HepG2 (cell line): ENCODE results near the gene NEU1. TPM values are rescaled to one million over a fixed set of nuclear protein-coding genes. Genes with fewer than 3 reads are reported as not detected.
A peak's percentile ranks its signal among the peaks of the same experiment; 100 is the strongest.

Experiments
- BORCS8-MEF2B ChIP-seq: sonication (generic); formaldehyde crosslinking; IDR thresholded peaks from 2 replicates; pipeline ENCODE4 v1.8.0; 2022; ENCODE audit warnings: mild to moderate bottlenecking, missing genetic modification reagents
- KDM3A ChIP-seq: IDR thresholded peaks from 2 replicates; pipeline ENCODE4 v1.6.1; 2018; ENCODE audit warnings: low read depth, missing compliant biosample characterization
- MAFF ChIP-seq: IDR thresholded peaks from 2 replicates; pipeline ENCODE4 v1.6.1; 2011; ENCODE audit warnings: low read depth, low read length, improper control_type of control experiment
- MYC ChIP-seq: sonication (generic); formaldehyde crosslinking; IDR thresholded peaks from 2 replicates; pipeline ENCODE4 v1.9.0; 2021; ENCODE audit warnings: missing genetic modification reagents, borderline replicate concordance
- PCBP1 ChIP-seq: fragments of 200-400 bp; formaldehyde crosslinking; IDR thresholded peaks from 2 replicates; pipeline ENCODE4 v1.6.1; 2017; ENCODE audit warnings: mild to moderate bottlenecking, low read depth, low read length, borderline replicate concordance
- PHF8 ChIP-seq: sonication (generic); formaldehyde crosslinking; IDR thresholded peaks from 2 replicates; pipeline ENCODE4 v1.5.0; 2020; ENCODE audit warnings: missing genetic modification reagents
- PPARG ChIP-seq: conservative IDR thresholded peaks from 2 replicates; pipeline ENCODE4 v1.6.1; 2016; ENCODE audit warnings: missing biosample characterization, missing genetic modification reagents
- RELA ChIP-seq: sonication (generic); formaldehyde crosslinking; IDR thresholded peaks from 2 replicates; pipeline ENCODE4 v1.4.0; 2020; ENCODE audit warnings: missing genetic modification reagents
- RXRB ChIP-seq: IDR thresholded peaks from 2 replicates; pipeline ENCODE4 v1.6.1; 2016; ENCODE audit warnings: borderline replicate concordance, missing genetic modification reagents, missing compliant biosample characterization
- SIN3B ChIP-seq: fragments of 150-350 bp; IDR thresholded peaks from 2 replicates; pipeline ENCODE4 v1.6.1; 2014; ENCODE audit warnings: low read length
- SMAD9 ChIP-seq: sonication (generic); formaldehyde crosslinking; IDR thresholded peaks from 2 replicates; pipeline ENCODE4 v1.5.1; 2020; ENCODE audit warnings: mild to moderate bottlenecking, missing genetic modification reagents
- ZNF317 ChIP-seq: sonication (generic); formaldehyde crosslinking; IDR thresholded peaks from 2 replicates; pipeline ENCODE4 v1.5.0; 2020; ENCODE audit warnings: mild to moderate bottlenecking, missing genetic modification reagents
- ZNF644 ChIP-seq: IDR thresholded peaks from 2 replicates; pipeline ENCODE4 v1.6.1; 2016; ENCODE audit warnings: low read depth
- ZNF713 ChIP-seq: sonication (generic); formaldehyde crosslinking; IDR thresholded peaks from 2 replicates; pipeline ENCODE4 v1.4.0; 2020; ENCODE audit warnings: mild to moderate bottlenecking, missing genetic modification reagents
- ZNF720 ChIP-seq: sonication (generic); formaldehyde crosslinking; IDR thresholded peaks from 2 replicates; pipeline ENCODE4 v1.4.0; 2020; ENCODE audit warnings: missing genetic modification reagents
- ZNF766 ChIP-seq: sonication (generic); formaldehyde crosslinking; IDR thresholded peaks from 2 replicates; pipeline ENCODE4 v1.5.0; 2020; ENCODE audit warnings: missing genetic modification reagents, borderline replicate concordance
- ZNF788 ChIP-seq: sonication (generic); formaldehyde crosslinking; IDR thresholded peaks from 2 replicates; pipeline ENCODE4 v1.5.0; 2020; ENCODE audit warnings: mild to moderate bottlenecking, missing genetic modification reagents, borderline replicate concordance
- polyA plus RNA-seq, 8 experiments: library from polyadenylated mRNA; depleted of rRNA in 3 of 8; stranded (reverse) in 7 of 8; unstranded in 1 of 8; fragments of >200 nt; fragmentation: Illumina TruSeq in 4 of 8; extraction: Trizol in 4 of 8; gene quantifications; 2 replicates each; pipeline versions ENCODE4 v1.2.1 to v1.2.3, GENCODE V29; 2011 to 2016; ENCODE audit warnings: low read depth in 4 of 8, missing spikeins in 1 of 8, mixed read lengths in 1 of 8; ENCODE audit not compliant: insufficient read depth in 1 of 8
- total RNA-seq, 5 experiments: library from RNA; depleted of rRNA; stranded (reverse); fragments of >200 nt; fragmentation: Illumina TruSeq; extraction: Trizol; gene quantifications; 2 replicates each; pipeline ENCODE4 v1.2.3, GENCODE V29; 2016; ENCODE audit warnings: low read depth in 1 of 5
- TF ChIP-seq, protein P1 (sequence below): sonication (generic); formaldehyde crosslinking; IDR thresholded peaks from 2 replicates; pipeline ENCODE4 v1.5.1; 2020; ENCODE audit warnings: missing genetic modification reagents, mild to moderate bottlenecking, borderline replicate concordance
- TF ChIP-seq, protein P2 (sequence below): sonication (generic); formaldehyde crosslinking; IDR thresholded peaks from 2 replicates; pipeline ENCODE4 v1.4.0; 2020; ENCODE audit warnings: missing genetic modification reagents, mild to moderate bottlenecking, borderline replicate concordance
- TF ChIP-seq, protein P3 (sequence below): sonication (generic); formaldehyde crosslinking; IDR thresholded peaks from 2 replicates; pipeline ENCODE4 v1.4.0; 2020; ENCODE audit warnings: mild to moderate bottlenecking, missing genetic modification reagents
- TF ChIP-seq, protein P4 (sequence below): IDR thresholded peaks from 2 replicates; pipeline ENCODE4 v1.6.1; 2016; ENCODE audit warnings: mild to moderate bottlenecking, missing biosample characterization, missing genetic modification reagents
- TF ChIP-seq, protein P5 (sequence below): sonication (generic); formaldehyde crosslinking; IDR thresholded peaks from 2 replicates; pipeline ENCODE4 v1.4.0; 2020; ENCODE audit warnings: missing genetic modification reagents
- TF ChIP-seq, protein P6 (sequence below): sonication (generic); formaldehyde crosslinking; IDR thresholded peaks from 2 replicates; pipeline ENCODE4 v1.5.0; 2020; ENCODE audit warnings: mild to moderate bottlenecking, missing genetic modification reagents
- TF ChIP-seq, protein P7 (sequence below): sonication (generic); formaldehyde crosslinking; IDR thresholded peaks from 2 replicates; pipeline ENCODE4 v1.8.1; 2023; ENCODE audit warnings: missing genetic modification reagents, mild to moderate bottlenecking, borderline replicate concordance

NEU1 gene
- total and polyA plus RNA-seq, 2 of the 13 experiments (the other 11 are each of a cell fraction or from before 2014, with no cell fraction given): 215 to 297 TPM

DNA sequence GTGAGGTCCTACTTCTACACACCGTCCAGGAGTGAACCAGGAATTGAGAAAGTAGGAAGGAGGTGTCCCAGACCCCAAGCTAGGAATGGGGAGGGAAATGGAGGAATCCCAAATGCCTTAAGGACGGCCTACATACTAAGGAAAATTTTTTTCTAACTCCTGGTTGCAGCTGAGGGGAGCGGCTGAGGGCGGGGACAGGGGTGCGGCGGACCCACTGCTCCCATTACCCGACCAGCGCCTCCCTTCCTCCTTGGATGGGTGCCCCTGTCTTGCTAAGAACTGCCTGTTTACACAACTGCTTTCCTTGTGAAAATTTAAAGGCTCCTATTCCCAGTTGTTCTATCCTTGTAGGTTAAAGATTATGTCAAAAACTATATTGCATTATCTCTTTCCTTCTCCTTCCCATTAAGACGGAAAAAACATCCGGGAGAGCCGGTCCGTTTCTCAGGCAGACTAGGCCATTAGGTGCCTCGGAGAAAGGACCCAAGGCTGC lies 35.8 kb downstream of the NEU1 start (continued):
- no peak for TF ChIP-seq BORCS8-MEF2B
- no peak for TF ChIP-seq RXRB (CRISPR knock-in tag)
- TF ChIP-seq, protein P1, sequence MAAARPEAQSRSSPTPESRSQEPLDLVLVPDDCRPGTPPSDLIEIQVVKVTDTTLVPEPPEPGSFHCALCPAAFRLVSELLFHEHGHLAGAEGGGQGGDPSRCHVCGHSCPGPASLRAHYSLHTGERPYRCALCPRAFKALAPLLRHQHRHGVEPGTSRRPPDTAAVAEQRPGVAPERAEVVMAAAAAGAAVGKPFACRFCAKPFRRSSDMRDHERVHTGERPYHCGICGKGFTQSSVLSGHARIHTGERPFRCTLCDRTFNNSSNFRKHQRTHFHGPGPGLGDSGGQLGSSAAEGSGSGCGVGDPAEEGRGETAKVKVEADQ (CRISPR knock-in tag): no peak
- TF ChIP-seq, protein P2, sequence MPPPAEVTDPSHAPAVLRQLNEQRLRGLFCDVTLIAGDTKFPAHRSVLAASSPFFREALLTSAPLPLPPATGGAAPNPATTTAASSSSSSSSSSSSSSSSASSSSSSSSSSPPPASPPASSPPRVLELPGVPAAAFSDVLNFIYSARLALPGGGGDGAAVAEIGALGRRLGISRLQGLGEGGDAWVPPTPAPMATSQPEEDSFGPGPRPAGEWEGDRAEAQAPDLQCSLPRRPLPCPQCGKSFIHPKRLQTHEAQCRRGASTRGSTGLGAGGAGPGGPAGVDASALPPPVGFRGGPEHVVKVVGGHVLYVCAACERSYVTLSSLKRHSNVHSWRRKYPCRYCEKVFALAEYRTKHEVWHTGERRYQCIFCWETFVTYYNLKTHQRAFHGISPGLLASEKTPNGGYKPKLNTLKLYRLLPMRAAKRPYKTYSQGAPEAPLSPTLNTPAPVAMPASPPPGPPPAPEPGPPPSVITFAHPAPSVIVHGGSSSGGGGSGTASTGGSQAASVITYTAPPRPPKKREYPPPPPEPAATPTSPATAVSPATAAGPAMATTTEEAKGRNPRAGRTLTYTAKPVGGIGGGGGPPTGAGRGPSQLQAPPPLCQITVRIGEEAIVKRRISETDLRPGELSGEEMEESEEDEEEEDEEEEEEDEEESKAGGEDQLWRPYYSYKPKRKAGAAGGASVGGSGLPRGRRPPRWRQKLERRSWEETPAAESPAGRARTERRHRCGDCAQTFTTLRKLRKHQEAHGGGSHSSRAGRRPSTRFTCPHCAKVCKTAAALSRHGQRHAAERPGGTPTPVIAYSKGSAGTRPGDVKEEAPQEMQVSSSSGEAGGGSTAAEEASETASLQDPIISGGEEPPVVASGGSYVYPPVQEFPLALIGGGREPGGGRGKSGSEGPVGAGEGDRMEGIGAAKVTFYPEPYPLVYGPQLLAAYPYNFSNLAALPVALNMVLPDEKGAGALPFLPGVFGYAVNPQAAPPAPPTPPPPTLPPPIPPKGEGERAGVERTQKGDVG (CRISPR knock-in tag): no peak
- 0 out of 2 replicates have a peak, but pooled peaks have one; percentile 10 for TF ChIP-seq KDM3A (CRISPR knock-in tag)
- TF ChIP-seq ZNF713 (CRISPR knock-in tag): no peak
- TF ChIP-seq, protein P3, sequence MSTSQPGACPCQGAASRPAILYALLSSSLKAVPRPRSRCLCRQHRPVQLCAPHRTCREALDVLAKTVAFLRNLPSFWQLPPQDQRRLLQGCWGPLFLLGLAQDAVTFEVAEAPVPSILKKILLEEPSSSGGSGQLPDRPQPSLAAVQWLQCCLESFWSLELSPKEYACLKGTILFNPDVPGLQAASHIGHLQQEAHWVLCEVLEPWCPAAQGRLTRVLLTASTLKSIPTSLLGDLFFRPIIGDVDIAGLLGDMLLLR (CRISPR knock-in tag): no peak
- TF ChIP-seq PPARG (CRISPR knock-in tag): no peak
- TF ChIP-seq MYC (CRISPR knock-in tag): no peak
- 0 out of 2 replicates have a peak, but pooled peaks have one; percentile 39 for TF ChIP-seq ZNF766 (CRISPR knock-in tag)
- TF ChIP-seq ZNF788 (CRISPR knock-in tag): no peak
- no peak for TF ChIP-seq ZNF720 (CRISPR knock-in tag)
- TF ChIP-seq ZNF644 (CRISPR knock-in tag): no peak
- TF ChIP-seq MAFF: no peak
- no peak for TF ChIP-seq SIN3B
- TF ChIP-seq, protein P4, sequence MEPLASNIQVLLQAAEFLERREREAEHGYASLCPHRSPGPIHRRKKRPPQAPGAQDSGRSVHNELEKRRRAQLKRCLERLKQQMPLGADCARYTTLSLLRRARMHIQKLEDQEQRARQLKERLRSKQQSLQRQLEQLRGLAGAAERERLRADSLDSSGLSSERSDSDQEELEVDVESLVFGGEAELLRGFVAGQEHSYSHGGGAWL (CRISPR knock-in tag): no peak
- TF ChIP-seq RELA: no peak
- TF ChIP-seq, protein P5, sequence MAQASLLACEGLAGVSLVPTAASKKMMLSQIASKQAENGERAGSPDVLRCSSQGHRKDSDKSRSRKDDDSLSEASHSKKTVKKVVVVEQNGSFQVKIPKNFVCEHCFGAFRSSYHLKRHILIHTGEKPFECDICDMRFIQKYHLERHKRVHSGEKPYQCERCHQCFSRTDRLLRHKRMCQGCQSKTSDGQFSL (CRISPR knock-in tag): 0 out of 2 replicates have a peak, but pooled peaks have one; percentile 55
- no peak for TF ChIP-seq SMAD9 (CRISPR knock-in tag)
- no peak for TF ChIP-seq PHF8 (CRISPR knock-in tag)
- TF ChIP-seq ZNF317: no peak
- no peak for TF ChIP-seq PCBP1
- TF ChIP-seq, protein P6, sequence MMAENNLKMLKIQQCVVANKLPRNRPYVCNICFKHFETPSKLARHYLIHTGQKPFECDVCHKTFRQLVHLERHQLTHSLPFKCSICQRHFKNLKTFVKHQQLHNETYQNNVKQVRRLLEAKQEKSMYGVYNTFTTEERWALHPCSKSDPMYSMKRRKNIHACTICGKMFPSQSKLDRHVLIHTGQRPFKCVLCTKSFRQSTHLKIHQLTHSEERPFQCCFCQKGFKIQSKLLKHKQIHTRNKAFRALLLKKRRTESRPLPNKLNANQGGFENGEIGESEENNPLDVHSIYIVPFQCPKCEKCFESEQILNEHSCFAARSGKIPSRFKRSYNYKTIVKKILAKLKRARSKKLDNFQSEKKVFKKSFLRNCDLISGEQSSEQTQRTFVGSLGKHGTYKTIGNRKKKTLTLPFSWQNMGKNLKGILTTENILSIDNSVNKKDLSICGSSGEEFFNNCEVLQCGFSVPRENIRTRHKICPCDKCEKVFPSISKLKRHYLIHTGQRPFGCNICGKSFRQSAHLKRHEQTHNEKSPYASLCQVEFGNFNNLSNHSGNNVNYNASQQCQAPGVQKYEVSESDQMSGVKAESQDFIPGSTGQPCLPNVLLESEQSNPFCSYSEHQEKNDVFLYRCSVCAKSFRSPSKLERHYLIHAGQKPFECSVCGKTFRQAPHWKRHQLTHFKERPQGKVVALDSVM (CRISPR knock-in tag): peak; percentile 3; the same call in 1 of the 2 replicates
- TF ChIP-seq, protein P7, sequence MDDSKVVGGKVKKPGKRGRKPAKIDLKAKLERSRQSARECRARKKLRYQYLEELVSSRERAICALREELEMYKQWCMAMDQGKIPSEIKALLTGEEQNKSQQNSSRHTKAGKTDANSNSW (CRISPR knock-in tag): 0 out of 2 replicates have a peak, but pooled peaks have one; percentile 20
